WTC11 (cell line): ENCODE data around the gene HDDC3. TPM values are rescaled to one million over a fixed set of nuclear protein-coding genes. Genes with fewer than 3 reads are reported as not detected.

Experiments
- ATAC-seq: fragments of 200-7000 bp; cut with Tn5 transposase; 2 replicates; pipeline ENCODE4 v1.10.0; 2021; ENCODE audit warnings: mild to moderate bottlenecking, moderate library complexity
- CTCF ChIA-PET: fragments of 300-600 bp; sonication (Branson Sonifier 250); formaldehyde crosslinking; loops from one replicate; lab custom pipeline; 2021; ENCODE audit warnings: antibody characterized with exemption; lab: Charles Lee
- POLR2A ChIA-PET: fragments of 350-600 bp; sonication (Branson Sonifier 250); formaldehyde crosslinking; loops from one replicate; lab custom pipeline; 2021; ENCODE audit warnings: antibody characterized with exemption; lab: Charles Lee
- DNase-seq: peaks from one replicate; pipeline ENCODE4 v3.0.0; 2021; ENCODE audit warnings: low spot score
- H3K27ac Mint-ChIP-seq: 2 replicates; pipeline ENCODE4 v1.8.0; 2021; ENCODE audit warnings: mixed read lengths
- H3K27me3 Mint-ChIP-seq: 2 replicates; pipeline ENCODE4 v1.8.0; 2021; ENCODE audit warnings: low read depth, mild to moderate bottlenecking, moderate library complexity, mixed read lengths
- H3K36me3 Mint-ChIP-seq: 2 replicates; pipeline ENCODE4 v1.8.0; 2021; ENCODE audit warnings: mixed read lengths
- H3K4me1 Mint-ChIP-seq: 2 replicates; pipeline ENCODE4 v1.8.0; 2022; ENCODE audit warnings: mixed read lengths
- H3K4me3 Mint-ChIP-seq: 2 replicates; pipeline ENCODE4 v1.8.0; 2021; ENCODE audit warnings: mild to moderate bottlenecking, moderate library complexity, mixed read lengths
- H3K9me3 Mint-ChIP-seq: 2 replicates; pipeline ENCODE4 v1.8.0; 2021; ENCODE audit warnings: mixed read lengths
- ATF1 ChIP-seq: sonication (generic); formaldehyde crosslinking; IDR thresholded peaks from 2 replicates; pipeline ENCODE4 v1.8.1; 2023; ENCODE audit warnings: mild to moderate bottlenecking, moderate library complexity, missing genetic modification reagents
- ATF6 ChIP-seq: sonication (generic); formaldehyde crosslinking; IDR thresholded peaks from 2 replicates; pipeline ENCODE4 v1.8.1; 2023; ENCODE audit warnings: mild to moderate bottlenecking, missing genetic modification reagents
- E2F4 ChIP-seq: sonication (generic); formaldehyde crosslinking; IDR thresholded peaks from 2 replicates; pipeline ENCODE4 v1.8.1; 2022; ENCODE audit warnings: low read depth, mild to moderate bottlenecking, moderate library complexity, missing genetic modification reagents, borderline replicate concordance
- ELF4 ChIP-seq: sonication (generic); formaldehyde crosslinking; IDR thresholded peaks from 2 replicates; pipeline ENCODE4 v1.8.1; 2022; ENCODE audit warnings: low read depth, mild to moderate bottlenecking, moderate library complexity, missing genetic modification reagents
- FOXP1 ChIP-seq: sonication (generic); formaldehyde crosslinking; IDR thresholded peaks from 2 replicates; pipeline ENCODE4 v1.8.0; 2022; ENCODE audit warnings: missing genetic modification reagents, mild to moderate bottlenecking, moderate library complexity, borderline replicate concordance
- FOXP4 ChIP-seq: sonication (generic); formaldehyde crosslinking; IDR thresholded peaks from 2 replicates; pipeline ENCODE4 v1.8.0; 2022; ENCODE audit warnings: mild to moderate bottlenecking, missing genetic modification reagents
- MAX ChIP-seq: sonication (generic); formaldehyde crosslinking; IDR thresholded peaks from 2 replicates; pipeline ENCODE4 v1.8.0; 2022; ENCODE audit warnings: mild to moderate bottlenecking, missing genetic modification reagents
- MXD4 ChIP-seq: fragments of 250-450 bp; sonication (Bioruptor Pico); IDR thresholded peaks from 2 replicates; pipeline ENCODE4 v1.8.0; 2021; ENCODE audit warnings: mild to moderate bottlenecking, moderate library complexity, borderline replicate concordance
- MYBL2 ChIP-seq: sonication (generic); formaldehyde crosslinking; IDR thresholded peaks from 2 replicates; pipeline ENCODE4 v1.8.1; 2023; ENCODE audit warnings: mild to moderate bottlenecking, moderate library complexity, missing genetic modification reagents
- NFE2L1 ChIP-seq: sonication (generic); formaldehyde crosslinking; IDR thresholded peaks from 2 replicates; pipeline ENCODE4 v1.8.1; 2023; ENCODE audit warnings: missing genetic modification reagents
- NFYB ChIP-seq: sonication (generic); formaldehyde crosslinking; conservative IDR thresholded peaks from 2 replicates; pipeline ENCODE4 v1.8.0; 2022; ENCODE audit warnings: low read depth, missing genetic modification reagents
- PREB ChIP-seq: sonication (generic); formaldehyde crosslinking; IDR thresholded peaks from 2 replicates; pipeline ENCODE4 v1.8.1; 2022; ENCODE audit warnings: mild to moderate bottlenecking, missing genetic modification reagents, moderate library complexity, borderline replicate concordance
- PRRX2 ChIP-seq: fragments of 250-450 bp; sonication (Bioruptor Pico); IDR thresholded peaks from 2 replicates; pipeline ENCODE4 v1.8.0; 2021; ENCODE audit warnings: mild to moderate bottlenecking
- SOX15 ChIP-seq: fragments of 250-450 bp; sonication (Bioruptor Pico); IDR thresholded peaks from 2 replicates; pipeline ENCODE4 v1.9.0; 2021; ENCODE audit warnings: mild to moderate bottlenecking
- STAT6 ChIP-seq: sonication (generic); formaldehyde crosslinking; conservative IDR thresholded peaks from 2 replicates; pipeline ENCODE4 v1.8.1; 2023; ENCODE audit warnings: mild to moderate bottlenecking, low read depth, missing genetic modification reagents, moderate library complexity
- ZBTB21 ChIP-seq: sonication (generic); formaldehyde crosslinking; IDR thresholded peaks from 2 replicates; pipeline ENCODE4 v1.8.1; 2023; ENCODE audit warnings: mild to moderate bottlenecking, missing genetic modification reagents, borderline replicate concordance
- ZNF263 ChIP-seq: sonication (generic); formaldehyde crosslinking; IDR thresholded peaks from 2 replicates; pipeline ENCODE4 v1.8.1; 2022; ENCODE audit warnings: low read depth, mild to moderate bottlenecking, moderate library complexity, missing genetic modification reagents
- ZNF512 ChIP-seq: sonication (generic); formaldehyde crosslinking; IDR thresholded peaks from 2 replicates; pipeline ENCODE4 v1.8.1; 2022; ENCODE audit warnings: missing genetic modification reagents, borderline replicate concordance
- ZNF671 ChIP-seq: fragments of 250-450 bp; sonication (Bioruptor Pico); IDR thresholded peaks from 2 replicates; pipeline ENCODE4 v1.8.0; 2021; ENCODE audit warnings: mild to moderate bottlenecking
- ZSCAN18 ChIP-seq: fragments of 250-450 bp; sonication (Bioruptor Pico); IDR thresholded peaks from 2 replicates; pipeline ENCODE4 v2.1.2; 2022; ENCODE audit warnings: mild to moderate bottlenecking, moderate library complexity
- total RNA-seq: library from RNA; stranded (reverse); gene quantifications from 3 replicates; pipeline ENCODE4 v1.2.3, GENCODE V29; 2021

HDDC3 gene
- total RNA-seq, 1 experiment from 2014 or later, result 16.4 TPM

- H3K9me3 Mint-ChIP-seq, result no peaks in the 10 kb centered on the region
- H3K4me3 Mint-ChIP-seq, result no peak overlapping the region
- no peak for TF ChIP-seq MAX (CRISPR knock-in tag)
- no peak for TF ChIP-seq FOXP1 (CRISPR knock-in tag)
- TF ChIP-seq ATF6 (CRISPR knock-in tag), result no peak
- TF ChIP-seq SOX15 (CRISPR knock-in tag), result no peak
- TF ChIP-seq MYBL2 (CRISPR knock-in tag), result no peak
- TF ChIP-seq ZNF263 (CRISPR knock-in tag), result no peak
- TF ChIP-seq PRRX2 (CRISPR knock-in tag), result no peak
- TF ChIP-seq NFE2L1 (CRISPR knock-in tag), result no peak
- no peak for TF ChIP-seq FOXP4 (CRISPR knock-in tag)
- no peak for TF ChIP-seq ATF1 (CRISPR knock-in tag)
- peaks cover 23% of the 10 kb centered on the region for H3K4me1 Mint-ChIP-seq
- H3K27ac Mint-ChIP-seq, result no peak overlapping the region
- DNase-seq, result no peak
- peaks cover 22% of the 10 kb centered on the region for H3K27me3 Mint-ChIP-seq
- ChIA-PET CTCF (interaction anchor here (0.6 to 7.3 kb wide), 4 partner anchors 21 to 258 kb away, joined by 3 to 194 read pairs (median 48); partner anchors contain the start of genes FES, HDDC3 and UNC45A), POLR2A (no interaction called here)
- H3K36me3 Mint-ChIP-seq, result peaks cover 7% of the 10 kb centered on the region
- ATAC-seq, result no peak
Observed at GRCh38 chr15:90905306-90906180, 26.8 kb downstream of the HDDC3 start.

GRCh38 chr15:90904746-90905145, 27.6 kb downstream of the HDDC3 start:
- CTCF ChIA-PET, result interaction anchor here (0.6 to 7.3 kb wide), 7 partner anchors 14 to 842 kb away, joined by 3 to 194 read pairs (median 5); partner anchors contain the start of genes FES, HDDC3 and UNC45A
- POLR2A ChIA-PET, result interaction anchor here (0.5 kb wide), 1 partner anchor 713 kb away, joined by 3 read pairs; no protein-coding TSS in a partner anchor
- ATAC-seq (no peak), DNase-seq (no peak)
- peaks cover 23% of the 10 kb centered on the region for H3K4me1 Mint-ChIP-seq
- no peak overlapping the region for H3K27ac Mint-ChIP-seq
- H3K9me3 Mint-ChIP-seq, result no peaks in the 10 kb centered on the region
- H3K36me3 Mint-ChIP-seq, result peaks cover 7% of the 10 kb centered on the region
- H3K27me3 Mint-ChIP-seq, result peaks cover 26% of the 10 kb centered on the region
- H3K4me3 Mint-ChIP-seq, result no peak overlapping the region
- TF ChIP-seq PREB, result no peak
- no peak for TF ChIP-seq STAT6 (CRISPR knock-in tag)
- TF ChIP-seq ZNF512 (CRISPR knock-in tag), result no peak
- no peak for TF ChIP-seq MXD4
- TF ChIP-seq ELF4 (CRISPR knock-in tag), result no peak
- no peak for TF ChIP-seq E2F4
- no peak for TF ChIP-seq PRRX2 (CRISPR knock-in tag)
- TF ChIP-seq ZNF671 (CRISPR knock-in tag), result no peak
- TF ChIP-seq ZBTB21, result no peak
- TF ChIP-seq ZSCAN18, result no peak
- TF ChIP-seq NFYB, result no peak
